Measurements from ENCODE around the gene MEX3D. TPM values are rescaled to one million over a fixed set of nuclear protein-coding genes. Genes with fewer than 3 reads are reported as not detected.

The MEX3D gene
- total RNA-seq, 1 experiment from 2014 or later = 64.0 TPM

GRCh38 chr19:1574354-1575136 lies 6.4 kb upstream of the MEX3D start:
- no peak for ATAC-seq
- Histone ChIP-seq H3K4me3 (ENCODE audit: low read length) (no peak overlapping the region), H3K27me3 (ENCODE audit: low read length) (no peaks in the 10 kb centered on the region), H3K27ac (ENCODE audit: low read length) (no peak overlapping the region), H3K79me2 (ENCODE audit: low read length) (no peaks in the 10 kb centered on the region), H3K4me2 (ENCODE audit: low read length) (no peak overlapping the region), H3K9ac (ENCODE audit: low read length) (no peak overlapping the region), H3K4me1 (ENCODE audit: insufficient read depth, low read length) (no peaks in the 10 kb centered on the region), H4K20me1 (ENCODE audit: low read length) (no peaks in the 10 kb centered on the region), H3F3A (ENCODE audit: low read length, unreplicated experiment) (no peaks in the 10 kb centered on the region), H3K9me2 (replicated peaks; ENCODE audit: low read length) (no peaks in the 10 kb centered on the region), H3K9me3 (ENCODE audit: low read length) (no peaks in the 10 kb centered on the region), H2AFZ (ENCODE audit: low read length) (no peak overlapping the region), H3K36me3 (ENCODE audit: low read depth, low read length) (no peaks in the 10 kb centered on the region)
- ChIA-PET POLR2A (ENCODE audit: unreplicated experiment) (no interaction called here), CTCF (no interaction called here)
- intact Hi-C loops (cut with micrococcal nuclease) = no loop called here
- no peak for DNase-seq
- TF ChIP-seq, protein P1, sequence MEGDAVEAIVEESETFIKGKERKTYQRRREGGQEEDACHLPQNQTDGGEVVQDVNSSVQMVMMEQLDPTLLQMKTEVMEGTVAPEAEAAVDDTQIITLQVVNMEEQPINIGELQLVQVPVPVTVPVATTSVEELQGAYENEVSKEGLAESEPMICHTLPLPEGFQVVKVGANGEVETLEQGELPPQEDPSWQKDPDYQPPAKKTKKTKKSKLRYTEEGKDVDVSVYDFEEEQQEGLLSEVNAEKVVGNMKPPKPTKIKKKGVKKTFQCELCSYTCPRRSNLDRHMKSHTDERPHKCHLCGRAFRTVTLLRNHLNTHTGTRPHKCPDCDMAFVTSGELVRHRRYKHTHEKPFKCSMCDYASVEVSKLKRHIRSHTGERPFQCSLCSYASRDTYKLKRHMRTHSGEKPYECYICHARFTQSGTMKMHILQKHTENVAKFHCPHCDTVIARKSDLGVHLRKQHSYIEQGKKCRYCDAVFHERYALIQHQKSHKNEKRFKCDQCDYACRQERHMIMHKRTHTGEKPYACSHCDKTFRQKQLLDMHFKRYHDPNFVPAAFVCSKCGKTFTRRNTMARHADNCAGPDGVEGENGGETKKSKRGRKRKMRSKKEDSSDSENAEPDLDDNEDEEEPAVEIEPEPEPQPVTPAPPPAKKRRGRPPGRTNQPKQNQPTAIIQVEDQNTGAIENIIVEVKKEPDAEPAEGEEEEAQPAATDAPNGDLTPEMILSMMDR (conservative IDR thresholded peaks at IDR 0.05; ENCODE audit: low read depth, low read length) = no peak
- TF ChIP-seq EZH2phosphoT487 (IDR thresholded peaks at IDR 0.05; ENCODE audit: borderline replicate concordance, low read length) (no peak), EZH2 (IDR thresholded peaks at IDR 0.05; ENCODE audit: low read length, unreplicated experiment) (no peak)
- no TSS peak for BruUV-seq (replicated peaks)

DNA sequence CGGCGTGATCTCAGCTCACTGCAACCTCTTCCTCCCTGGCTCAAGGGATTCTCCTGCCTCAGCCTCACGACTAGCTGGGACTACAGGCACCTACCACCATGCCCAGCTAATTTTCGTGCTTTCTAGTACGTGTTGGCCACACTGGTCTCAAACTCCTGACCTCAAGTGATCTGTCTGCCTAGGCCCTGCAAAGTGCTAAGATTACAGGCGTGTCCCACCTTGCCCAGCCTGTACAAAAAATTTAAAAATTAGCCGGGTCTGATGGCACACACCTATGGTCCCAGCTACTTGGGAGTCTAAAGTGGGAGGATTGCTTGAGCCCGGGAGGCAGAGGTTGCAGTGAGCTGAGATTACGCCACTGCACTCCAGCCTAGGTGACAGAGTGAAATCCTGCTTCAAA lies 4.7 kb upstream of the MEX3D start:
- DNase-seq (no peak), ATAC-seq (no peak)
- H3K4me2 ChIP-seq (ENCODE audit: low read length) = no peak overlapping the region
- TF ChIP-seq, protein P1 (conservative IDR thresholded peaks at IDR 0.05; ENCODE audit: low read depth, low read length) = no peak
- no peak for TF ChIP-seq EZH2 (IDR thresholded peaks at IDR 0.05; ENCODE audit: low read length, unreplicated experiment)
- ChIA-PET CTCF (no interaction called here), POLR2A (ENCODE audit: unreplicated experiment) (no interaction called here)
- H4K20me1 ChIP-seq (ENCODE audit: low read length) = no peaks in the 10 kb centered on the region
- intact Hi-C loops (cut with micrococcal nuclease) = no loop called here
- no peaks in the 10 kb centered on the region for H3K9me2 ChIP-seq (replicated peaks; ENCODE audit: low read length)
- no peak overlapping the region for H2AFZ ChIP-seq (ENCODE audit: low read length)
- no peaks in the 10 kb centered on the region for H3K9me3 ChIP-seq (ENCODE audit: low read length)
- BruUV-seq (replicated peaks) = no TSS peak
- H3K36me3 ChIP-seq (ENCODE audit: low read depth, low read length) = no peaks in the 10 kb centered on the region
- no peaks in the 10 kb centered on the region for H3F3A ChIP-seq (ENCODE audit: low read length, unreplicated experiment)
- H3K79me2 ChIP-seq (ENCODE audit: low read length) = no peaks in the 10 kb centered on the region
- no peak overlapping the region for H3K9ac ChIP-seq (ENCODE audit: low read length)
- no peak overlapping the region for H3K27ac ChIP-seq (ENCODE audit: low read length)
- H3K4me1 ChIP-seq (ENCODE audit: insufficient read depth, low read length) = no peaks in the 10 kb centered on the region; the same call in 1 of the 2 replicates
- H3K27me3 ChIP-seq (ENCODE audit: low read length) = no peaks in the 10 kb centered on the region
- no peak overlapping the region for H3K4me3 ChIP-seq (ENCODE audit: low read length)

DNA sequence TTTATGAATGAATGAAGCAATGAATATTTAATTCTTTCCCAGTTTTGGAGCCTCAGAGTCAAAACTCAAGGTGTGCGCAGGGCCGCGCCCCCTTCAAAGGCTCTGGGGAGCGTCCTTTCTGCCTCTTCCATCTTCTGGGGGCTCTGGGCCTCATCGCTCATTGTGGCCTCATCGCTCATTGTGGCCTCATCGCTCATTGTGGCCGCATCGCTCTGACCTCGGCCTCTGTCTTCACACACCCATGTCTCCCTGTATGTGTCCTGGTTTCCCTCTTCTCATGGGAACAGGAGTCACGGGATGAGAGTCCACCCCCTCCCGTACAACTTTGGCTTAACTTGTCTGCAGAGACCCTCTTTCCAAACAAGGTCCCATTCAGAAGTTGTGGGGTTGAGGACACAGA lies 3.2 kb upstream of the MEX3D start:
- Histone ChIP-seq H3K4me3 (ENCODE audit: low read length) (no peak overlapping the region), H2AFZ (ENCODE audit: low read length) (no peak overlapping the region), H3K36me3 (ENCODE audit: low read depth, low read length) (no peaks in the 10 kb centered on the region), H3K9me3 (ENCODE audit: low read length) (no peaks in the 10 kb centered on the region), H4K20me1 (ENCODE audit: low read length) (no peaks in the 10 kb centered on the region), H3K27ac (ENCODE audit: low read length) (no peak overlapping the region), H3K9ac (ENCODE audit: low read length) (no peak overlapping the region), H3K79me2 (ENCODE audit: low read length) (peaks cover 4% of the 10 kb centered on the region; the same call in 1 of the 2 replicates), H3K4me1 (ENCODE audit: insufficient read depth, low read length) (no peaks in the 10 kb centered on the region; the same call in 1 of the 2 replicates), H3K9me2 (replicated peaks; ENCODE audit: low read length) (no peaks in the 10 kb centered on the region), H3K27me3 (ENCODE audit: low read length) (no peaks in the 10 kb centered on the region), H3K4me2 (ENCODE audit: low read length) (no peak overlapping the region), H3F3A (ENCODE audit: low read length, unreplicated experiment) (no peaks in the 10 kb centered on the region)
- no peak for TF ChIP-seq EZH2phosphoT487 (IDR thresholded peaks at IDR 0.05; ENCODE audit: borderline replicate concordance, low read length)
- POLR2A ChIA-PET (ENCODE audit: unreplicated experiment) = no interaction called here
- CTCF ChIA-PET = no interaction called here
- ATAC-seq (no peak), DNase-seq (no peak)
- intact Hi-C loops (cut with micrococcal nuclease) = no loop called here
- BruUV-seq (replicated peaks) = no TSS peak

All from PC-3 (cell line).